HEK293T (cell line): ENCODE results near the gene ZNF830.

ENCODE experiments used
- CTCF ChIA-PET: fragments of 350-600 bp; formaldehyde crosslinking; extraction: SDS; loops from one replicate; lab custom pipeline; 2021; ENCODE audit warnings: antibody characterized with exemption, inconsistent platforms; lab: Yijun Ruan, JAX
- POLR2A ChIA-PET: fragments of 350-600 bp; formaldehyde crosslinking; extraction: SDS; loops from one replicate; lab custom pipeline; 2020; ENCODE audit warnings: antibody characterized with exemption, inconsistent platforms; lab: Yijun Ruan, JAX
- DNase-seq: peaks from one replicate; pipeline ENCODE4 v3.0.0; 2012; ENCODE audit warnings: mixed read lengths; ENCODE audit errors: extremely low spot score
- ARNT ChIP-seq: fragments of 450-650 bp; IDR thresholded peaks from 2 replicates; pipeline ENCODE4 v1.6.1; 2017; ENCODE audit warnings: mild to moderate bottlenecking
- BHLHE40 ChIP-seq: fragments of 450-650 bp; IDR thresholded peaks from 2 replicates; pipeline ENCODE4 v1.6.1; 2016; ENCODE audit warnings: mild to moderate bottlenecking, moderate library complexity, borderline replicate concordance
- CTBP1 ChIP-seq: fragments of 450-650 bp; IDR thresholded peaks from 2 replicates; pipeline ENCODE4 v1.6.1; 2016; ENCODE audit warnings: borderline replicate concordance
- ELF4 ChIP-seq: fragments of 450-650 bp; IDR thresholded peaks from 2 replicates; pipeline ENCODE4 v1.6.1; 2017; ENCODE audit warnings: antibody characterized with exemption
- FOXA1 ChIP-seq: fragments of 450-650 bp; IDR thresholded peaks from 2 replicates; pipeline ENCODE4 v1.6.1; 2016; ENCODE audit warnings: mild to moderate bottlenecking
- FOXK2 ChIP-seq: fragments of 450-650 bp; IDR thresholded peaks from 2 replicates; pipeline ENCODE4 v1.6.1; 2016; ENCODE audit warnings: mild to moderate bottlenecking
- FOXM1 ChIP-seq: fragments of 450-650 bp; IDR thresholded peaks from 2 replicates; pipeline ENCODE4 v1.6.1; 2017; ENCODE audit warnings: mild to moderate bottlenecking, borderline replicate concordance
- HDGF ChIP-seq: fragments of 450-650 bp; IDR thresholded peaks from 2 replicates; pipeline ENCODE4 v1.6.1; 2017; ENCODE audit warnings: antibody characterized with exemption, borderline replicate concordance
- L3MBTL2 ChIP-seq: fragments of 450-650 bp; conservative IDR thresholded peaks from 2 replicates; pipeline ENCODE4 v1.6.1; 2016; ENCODE audit warnings: mild to moderate bottlenecking
- LEF1 ChIP-seq: fragments of 450-650 bp; IDR thresholded peaks from 2 replicates; pipeline ENCODE4 v1.6.1; 2017; ENCODE audit warnings: mild to moderate bottlenecking, borderline replicate concordance
- NFRKB ChIP-seq: fragments of 450-650 bp; IDR thresholded peaks from 2 replicates; pipeline ENCODE4 v1.6.1; 2016; ENCODE audit warnings: mild to moderate bottlenecking, moderate library complexity
- SP1 ChIP-seq: fragments of 450-650 bp; IDR thresholded peaks from 2 replicates; pipeline ENCODE4 v1.6.1; 2017
- SUZ12 ChIP-seq: fragments of 450-650 bp; IDR thresholded peaks from 2 replicates; pipeline ENCODE4 v1.6.1; 2016; ENCODE audit warnings: mild to moderate bottlenecking
- TARDBP ChIP-seq: fragments of 450-650 bp; IDR thresholded peaks from 2 replicates; pipeline ENCODE4 v1.6.1; 2016
- ZNF384 ChIP-seq: fragments of 450-650 bp; IDR thresholded peaks from 2 replicates; pipeline ENCODE4 v1.6.1; 2016
- TF ChIP-seq, protein P1 (sequence below): fragments of 450-650 bp; IDR thresholded peaks from 2 replicates; pipeline ENCODE4 v1.6.1; 2016

The ZNF830 gene

GRCh38 chr17:35003778-35004177 is 42.4 kb downstream of the ZNF830 start:
- DNase-seq = no peak
- ChIA-PET CTCF (no interaction called here), POLR2A (no interaction called here)
- TF ChIP-seq ARNT (no peak), NFRKB (no peak), FOXK2 (no peak), ZNF384 (no peak), HDGF (no peak), ELF4 (no peak), CTBP1 (no peak), SUZ12 (no peak), SP1 (no peak), LEF1 (no peak), L3MBTL2 (no peak)
- TF ChIP-seq, protein P1, sequence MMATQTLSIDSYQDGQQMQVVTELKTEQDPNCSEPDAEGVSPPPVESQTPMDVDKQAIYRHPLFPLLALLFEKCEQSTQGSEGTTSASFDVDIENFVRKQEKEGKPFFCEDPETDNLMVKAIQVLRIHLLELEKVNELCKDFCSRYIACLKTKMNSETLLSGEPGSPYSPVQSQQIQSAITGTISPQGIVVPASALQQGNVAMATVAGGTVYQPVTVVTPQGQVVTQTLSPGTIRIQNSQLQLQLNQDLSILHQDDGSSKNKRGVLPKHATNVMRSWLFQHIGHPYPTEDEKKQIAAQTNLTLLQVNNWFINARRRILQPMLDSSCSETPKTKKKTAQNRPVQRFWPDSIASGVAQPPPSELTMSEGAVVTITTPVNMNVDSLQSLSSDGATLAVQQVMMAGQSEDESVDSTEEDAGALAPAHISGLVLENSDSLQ = no peak

DNA sequence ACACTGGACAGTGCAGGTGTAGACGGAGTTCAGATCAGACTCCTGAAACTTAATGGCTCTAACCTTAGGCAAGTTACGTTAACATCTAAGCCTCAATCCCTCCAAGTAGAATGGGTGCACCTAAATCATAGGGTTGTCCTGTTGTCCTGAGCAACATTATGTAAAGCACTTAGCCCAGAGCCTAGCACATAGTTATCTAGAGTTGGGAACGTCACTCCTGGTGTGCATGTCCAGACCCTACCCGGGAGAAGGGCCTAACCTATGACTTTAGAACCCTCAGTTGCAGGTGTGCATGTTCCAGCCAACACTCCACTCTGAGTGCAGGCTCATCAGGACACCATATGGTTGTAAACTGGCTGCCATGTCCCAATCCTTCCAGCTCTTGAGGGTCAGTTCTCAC is 45.0 kb downstream of the ZNF830 start:
- ChIA-PET POLR2A (no interaction called here), CTCF (no interaction called here)
- TF ChIP-seq SP1 (no peak), HDGF (no peak), NFRKB (no peak), ELF4 (no peak), LEF1 (no peak), FOXK2 (no peak), FOXM1 (no peak), ZNF384 (no peak), SUZ12 (no peak), ARNT (no peak), TARDBP (no peak), L3MBTL2 (no peak), CTBP1 (no peak), FOXA1 (no peak), BHLHE40 (no peak)
- TF ChIP-seq, protein P1 = no peak
- DNase-seq = no peak

GRCh38 chr17:35006961-35007360 is 45.6 kb downstream of the ZNF830 start:
- no peak for DNase-seq
- POLR2A ChIA-PET = no interaction called here
- CTCF ChIA-PET = interaction anchor here (0.6 kb wide), 1 partner anchor 20 kb away, joined by 3 read pairs; no protein-coding TSS in a partner anchor
- TF ChIP-seq ELF4 = no peak

- no peak for TF ChIP-seq SP1
- TF ChIP-seq LEF1 = no peak
- TF ChIP-seq FOXM1 = no peak
- no peak for TF ChIP-seq TARDBP
- no peak for TF ChIP-seq L3MBTL2
- no peak for TF ChIP-seq HDGF
- no peak for TF ChIP-seq CTBP1
- TF ChIP-seq FOXK2 = no peak
- no peak for DNase-seq
- ChIA-PET CTCF (no interaction called here), POLR2A (no interaction called here)
Measured at GRCh38 chr17:35010093-35010492, 48.8 kb downstream of the ZNF830 start.

DNA sequence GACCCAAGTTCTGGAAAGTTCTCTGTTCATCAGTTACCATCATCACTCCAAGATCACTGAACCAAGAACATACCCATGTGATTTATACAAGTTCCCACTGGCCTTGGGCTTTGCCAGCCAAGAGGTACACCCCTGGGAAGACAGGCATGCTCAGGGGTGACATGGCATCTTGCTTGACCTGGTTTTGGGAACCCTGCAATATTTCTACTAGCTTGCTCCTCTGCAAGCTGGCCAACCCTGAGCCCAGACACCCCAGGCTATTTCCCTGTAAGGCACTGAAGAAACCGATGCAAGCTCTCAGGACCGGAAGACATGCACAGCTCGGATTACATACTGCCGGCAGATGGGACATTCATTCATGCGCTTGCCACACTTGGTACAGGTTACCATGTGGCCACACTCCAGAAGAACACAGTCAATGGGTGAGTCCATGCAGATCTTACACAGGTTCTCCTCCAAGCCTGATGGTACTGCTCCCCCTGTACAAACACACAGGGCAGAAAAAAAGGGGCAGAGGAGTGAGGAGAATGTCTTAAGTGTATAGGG is 50.4 kb downstream of the ZNF830 start:
- no peak for DNase-seq
- ChIA-PET POLR2A (interaction anchor here (0.6 to 1.2 kb wide), 3 partner anchors 10 to 107 kb away, joined by 3 to 4 read pairs (median 3); no protein-coding TSS in a partner anchor), CTCF (no interaction called here)
- TF ChIP-seq ZNF384 (no peak), BHLHE40 (no peak), FOXK2 (no peak), ARNT (no peak), SUZ12 (no peak)
